RWPE2 (cell line): ENCODE data around the gene MCC.
"Not testable (repeated sequence)": the region's sequence is repeated elsewhere in the genome, so short reads cannot be mapped to it uniquely, and the experiment has no call there.

Experiments
- ATAC-seq: fragments of 200-7000 bp; cut with Tn5 transposase; 3 replicates; pipeline ENCODE4 v1.9.1; 2021; ENCODE audit warnings: low read depth
- DNase-seq: peaks from one replicate; pipeline ENCODE4 v3.0.0-alpha.2; 2020; ENCODE audit warnings: low spot score
- H3K27ac ChIP-seq: fragments of 450-650 bp; 2 replicates; pipeline ENCODE4 v1.5.1; 2017; ENCODE audit warnings: mild to moderate bottlenecking; ENCODE audit not compliant: poor library complexity, severe bottlenecking
- H3K27me3 ChIP-seq: fragments of 250-450 bp; sonication (Bioruptor Pico); 2 replicates; pipeline ENCODE4 v1.5.1; 2021; ENCODE audit warnings: mild to moderate bottlenecking, moderate library complexity; ENCODE audit not compliant: insufficient read depth, poor library complexity, severe bottlenecking
- H3K36me3 ChIP-seq: fragments of 250-450 bp; sonication (Bioruptor Pico); 2 replicates; pipeline ENCODE4 v1.5.1; 2020; ENCODE audit warnings: low read depth, mild to moderate bottlenecking, moderate library complexity
- H3K4me1 ChIP-seq: fragments of 250-450 bp; sonication (Bioruptor Pico); 2 replicates; pipeline ENCODE4 v1.5.1; 2021; ENCODE audit warnings: mild to moderate bottlenecking, moderate library complexity; ENCODE audit not compliant: insufficient read depth, poor library complexity, severe bottlenecking
- H3K4me3 ChIP-seq: fragments of 250-450 bp; sonication (Bioruptor Pico); 2 replicates; pipeline ENCODE4 v1.5.1; 2021; ENCODE audit warnings: mild to moderate bottlenecking, moderate library complexity; ENCODE audit not compliant: severe bottlenecking
- H3K9me3 ChIP-seq: fragments of 250-450 bp; sonication (Bioruptor Pico); 2 replicates; pipeline ENCODE4 v1.5.1; 2021; ENCODE audit warnings: mild to moderate bottlenecking, moderate library complexity; ENCODE audit not compliant: severe bottlenecking
- CTCF ChIP-seq: fragments of 450-650 bp; IDR thresholded peaks from one replicate; pipeline ENCODE4 v1.5.1; 2017; ENCODE audit warnings: mild to moderate bottlenecking, moderate library complexity; ENCODE audit not compliant: poor library complexity, severe bottlenecking

The MCC gene

DNA sequence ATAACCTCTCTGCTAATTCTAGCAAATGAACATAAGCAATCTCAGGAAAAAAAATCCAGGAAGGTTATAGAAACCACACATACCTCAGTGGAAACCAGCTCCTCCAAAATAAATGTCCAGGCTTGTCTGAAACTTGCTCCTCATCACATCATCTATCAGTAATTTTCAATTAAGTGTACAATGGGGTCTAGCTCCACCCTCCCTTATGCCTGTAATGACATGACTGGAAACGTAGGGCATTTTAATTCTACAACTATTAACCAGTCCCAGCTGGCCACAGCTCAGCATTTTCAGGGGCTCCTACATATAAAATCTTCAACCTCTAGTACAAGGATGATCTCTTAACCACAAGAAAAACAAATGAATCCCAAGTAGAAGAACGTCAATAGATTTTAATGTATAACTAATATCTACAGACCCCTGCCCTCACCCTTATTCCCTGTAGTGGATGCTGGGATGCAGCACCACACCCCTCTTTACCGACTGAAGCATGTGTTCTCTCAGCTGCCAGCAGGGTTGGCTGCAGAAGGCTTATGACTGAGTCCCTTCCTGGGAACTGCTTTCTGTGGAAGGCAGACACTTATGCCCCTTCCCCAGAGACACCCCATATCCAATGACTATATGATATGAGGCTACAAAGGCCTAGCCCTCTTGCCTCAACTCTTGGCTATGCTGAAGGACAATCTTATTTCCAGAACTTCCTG lies 60.2 kb downstream of the MCC start:
- Histone ChIP-seq H3K36me3 (no peaks in the 10 kb centered on the region), H3K27ac (peak overlapping the region; percentile 67), H3K4me1 (peaks cover 20% of the 10 kb centered on the region), H3K4me3 (no peak overlapping the region), H3K9me3 (no peaks in the 10 kb centered on the region), H3K27me3 (no peaks in the 10 kb centered on the region)
- ATAC-seq (peak; percentile 88), DNase-seq (no peak)
- no peak for TF ChIP-seq CTCF

DNA sequence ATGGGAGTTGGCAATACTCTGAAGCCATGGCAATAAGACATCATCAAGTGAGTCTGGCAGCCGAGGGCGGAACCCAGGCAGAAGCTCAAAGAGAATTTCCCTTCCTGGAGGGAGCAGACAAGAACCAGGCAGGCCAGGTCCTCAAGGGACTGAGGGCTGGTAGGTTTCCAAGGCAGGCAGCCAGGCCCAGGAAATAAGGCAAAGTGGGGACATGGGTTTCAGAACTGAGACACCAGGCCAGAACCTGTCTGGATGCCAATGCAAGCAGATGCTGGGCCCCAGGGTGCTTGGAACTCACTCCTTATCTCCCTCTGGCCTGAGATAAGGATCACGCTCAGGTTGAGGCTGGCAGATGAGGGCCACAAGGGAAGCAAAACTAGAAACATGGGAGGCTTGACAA lies 62.3 kb downstream of the MCC start:
- H3K9me3 ChIP-seq, result no peaks in the 10 kb centered on the region
- ATAC-seq (no peak), DNase-seq (no peak)
- no peaks in the 10 kb centered on the region for H3K27me3 ChIP-seq
- peaks cover 20% of the 10 kb centered on the region for H3K4me1 ChIP-seq
- no peak overlapping the region for H3K27ac ChIP-seq
- H3K36me3 ChIP-seq, result no peaks in the 10 kb centered on the region
- TF ChIP-seq CTCF, result no peak
- H3K4me3 ChIP-seq, result no peak overlapping the region

DNA sequence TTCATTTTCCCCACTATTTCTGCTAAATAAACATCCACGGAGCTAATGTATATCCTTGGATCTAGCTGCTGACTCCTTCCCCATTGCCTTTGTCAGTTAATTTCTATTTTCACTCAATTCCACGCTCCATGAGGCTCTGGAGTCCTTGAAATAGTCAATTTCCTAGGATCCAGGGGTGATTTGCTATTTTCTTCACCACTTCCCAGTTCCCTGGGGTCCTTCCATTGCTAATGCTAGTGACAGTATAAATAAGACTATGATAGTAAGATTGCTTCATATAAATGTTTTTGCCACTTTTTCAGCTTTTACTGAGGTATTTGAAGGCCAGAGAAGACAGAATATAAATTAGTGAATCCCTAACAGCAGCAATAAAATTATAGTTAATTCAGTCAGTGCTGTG lies 66.6 kb downstream of the MCC start:
- Histone ChIP-seq H3K4me3 (no peak overlapping the region), H3K9me3 (no peaks in the 10 kb centered on the region), H3K27me3 (no peaks in the 10 kb centered on the region), H3K36me3 (no peaks in the 10 kb centered on the region), H3K4me1 (peaks cover under 1% of the 10 kb centered on the region), H3K27ac (no peak overlapping the region)
- ATAC-seq (no peak), DNase-seq (no peak)
- TF ChIP-seq CTCF, result no peak

DNA sequence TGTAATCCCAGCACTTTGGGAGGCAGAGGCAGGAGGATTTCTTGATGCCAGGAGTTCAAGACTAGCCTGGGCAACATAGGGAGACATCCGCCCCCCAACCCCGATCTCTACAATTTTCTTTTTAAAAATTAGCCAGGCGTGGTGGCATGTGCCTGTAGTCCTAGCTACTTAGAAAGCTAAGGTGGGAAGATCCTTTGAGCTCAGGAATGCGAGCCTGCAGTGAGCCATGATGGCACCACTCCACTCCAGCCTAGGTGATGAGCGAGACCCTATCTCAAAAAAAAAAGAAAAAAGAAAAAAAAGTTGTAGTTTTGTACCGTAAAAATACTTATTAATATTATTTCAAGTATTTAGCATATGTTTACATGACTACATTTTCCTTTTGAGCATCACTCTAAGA lies 82.7 kb downstream of the MCC start:
- Histone ChIP-seq H3K27me3 (no peaks in the 10 kb centered on the region), H3K27ac (no peak overlapping the region), H3K4me1 (no peaks in the 10 kb centered on the region), H3K9me3 (no peaks in the 10 kb centered on the region), H3K4me3 (no peak overlapping the region), H3K36me3 (no peaks in the 10 kb centered on the region)
- TF ChIP-seq CTCF, result no peak
- DNase-seq (no peak), ATAC-seq (no peak)

DNA sequence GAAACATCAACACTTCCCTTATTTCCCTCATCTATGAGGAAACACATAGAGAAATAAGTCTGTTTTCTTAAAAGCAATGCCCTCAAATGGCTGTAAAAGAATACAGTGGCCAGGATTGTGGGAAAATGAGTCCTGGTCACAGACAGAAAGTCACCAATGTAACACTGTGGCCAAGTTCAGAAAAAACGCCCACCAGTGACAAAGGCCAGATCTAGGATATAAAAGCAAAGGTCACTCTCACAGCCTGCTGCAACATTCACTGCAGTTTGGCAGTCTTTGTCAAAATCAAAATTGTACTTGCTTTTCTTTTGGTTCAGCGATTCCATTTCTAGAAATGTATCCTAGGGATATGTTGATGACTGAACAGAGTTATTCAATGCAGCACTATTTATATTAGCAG lies 84.0 kb downstream of the MCC start:
- Histone ChIP-seq H3K27me3 (no peaks in the 10 kb centered on the region), H3K36me3 (no peaks in the 10 kb centered on the region), H3K4me3 (no peak overlapping the region), H3K27ac (no peak overlapping the region), H3K9me3 (no peaks in the 10 kb centered on the region), H3K4me1 (no peaks in the 10 kb centered on the region)
- ATAC-seq (no peak), DNase-seq (no peak)
- no peak for TF ChIP-seq CTCF

GRCh38 chr5:113397986-113398385 lies 90.3 kb downstream of the MCC start:
- not testable (repeated sequence) for H3K4me3 ChIP-seq, H3K9me3 ChIP-seq, H3K4me1 ChIP-seq, DNase-seq, H3K27ac ChIP-seq, H3K36me3 ChIP-seq, ATAC-seq, H3K27me3 ChIP-seq
